Mucosa of descending colon (tissue), 3 donors: Measurements from ENCODE around the gene ATP1A4. TPM values are rescaled to one million over a fixed set of nuclear protein-coding genes. Genes with fewer than 3 reads are reported as not detected.

Experiments used
- ATAC-seq: fragments of 200-7000 bp; cut with Tn5 transposase; one replicate; pipeline ENCODE4 v1.9.1; 2020; ENCODE audit warnings: mild to moderate bottlenecking, moderate library complexity
- DNase-seq, 3 donors: peaks; one replicate each; pipeline ENCODE4 v3.0.0-alpha.2; 2020
- H3K36me3 ChIP-seq: fragments of 200-600 bp; one replicate; pipeline ENCODE4 v1.8.0; 2021; ENCODE audit warnings: low read depth, mild to moderate bottlenecking
- H3K4me1 ChIP-seq: fragments of 200-600 bp; one replicate; pipeline ENCODE4 v1.8.0; 2021; ENCODE audit warnings: low read depth, mild to moderate bottlenecking
- H3K4me3 ChIP-seq: fragments of 200-600 bp; one replicate; pipeline ENCODE4 v1.8.0; 2021; ENCODE audit warnings: mild to moderate bottlenecking
- H3K9me3 ChIP-seq: fragments of 200-600 bp; one replicate; pipeline ENCODE4 v1.8.0; 2021; ENCODE audit warnings: mild to moderate bottlenecking
- CTCF ChIP-seq: fragments of 200-600 bp; IDR thresholded peaks from one replicate; pipeline ENCODE4 v1.8.0; 2022; ENCODE audit warnings: antibody characterized with exemption, mild to moderate bottlenecking
- intact Hi-C, 2 donors: fragments of 100-400 bp; cut with DNase I in 1 of 2; cut with micrococcal nuclease in 1 of 2; formaldehyde crosslinking; loops; one replicate each; pipeline versions ENCODE4 v1.11.0 to v1.11.1; 2022; cut with DNase I, micrococcal nuclease
- total RNA-seq, 3 donors: library from RNA; stranded (reverse); fragmentation: NEBNext Ultra II Directional in 2 of 3; extraction: Animal tissue kit (Norgen Biotek cat#: 25700) in 2 of 3; gene quantifications; one replicate each; pipeline versions ENCODE4 v1.2.1 to v1.2.4, GENCODE V29; 2021 to 2023
- donor health status: DM: no; HTN: no; CAD: no; lungs with moderate emphysema.
- donor health status: DM: no; HTN: no; CAD: no.
- donor health status: DM: no; HTN: yes; CAD: no.

The ATP1A4 gene
- total RNA-seq, 3 donors from 2014 or later = 0.16 TPM; not detected in 2

GRCh38 chr1:160221089-160221488 lies 69.7 kb downstream of the ATP1A4 start:
- no peak for DNase-seq
- TF ChIP-seq CTCF = no peak
- intact Hi-C loops = no loop called here
- peaks cover 4% of the 10 kb centered on the region for H3K36me3 ChIP-seq
- no peak overlapping the region for H3K4me3 ChIP-seq
- H3K4me1 ChIP-seq = no peaks in the 10 kb centered on the region
- H3K9me3 ChIP-seq = no peaks in the 10 kb centered on the region
- ATAC-seq = no peak

GRCh38 chr1:160222546-160222945 lies 71.1 kb downstream of the ATP1A4 start:
- Histone ChIP-seq H3K4me1 (no peaks in the 10 kb centered on the region), H3K9me3 (no peaks in the 10 kb centered on the region), H3K4me3 (no peak overlapping the region), H3K36me3 (peaks cover 8% of the 10 kb centered on the region)
- ATAC-seq = no peak
- intact Hi-C loops = no loop called here
- no peak for DNase-seq
- TF ChIP-seq CTCF = no peak

- intact Hi-C loops = no loop called here
- peaks cover 12% of the 10 kb centered on the region for H3K36me3 ChIP-seq
- H3K4me3 ChIP-seq = no peak overlapping the region
- no peaks in the 10 kb centered on the region for H3K4me1 ChIP-seq
- no peak for TF ChIP-seq CTCF
- no peaks in the 10 kb centered on the region for H3K9me3 ChIP-seq
- ATAC-seq (no peak), DNase-seq (no peak)
Observed at GRCh38 chr1:160224606-160225005, 73.2 kb downstream of the ATP1A4 start.

- ATAC-seq (no peak), DNase-seq (no peak)
- H3K9me3 ChIP-seq = no peaks in the 10 kb centered on the region
- TF ChIP-seq CTCF = no peak
- intact Hi-C loops = no loop called here
- H3K4me3 ChIP-seq = no peak overlapping the region
- H3K36me3 ChIP-seq = peaks cover 12% of the 10 kb centered on the region
- H3K4me1 ChIP-seq = no peaks in the 10 kb centered on the region
Observed at GRCh38 chr1:160225345-160225744, 73.9 kb downstream of the ATP1A4 start.

- ATAC-seq (no peak), DNase-seq (no peak)
- Histone ChIP-seq H3K9me3 (no peaks in the 10 kb centered on the region), H3K4me1 (no peaks in the 10 kb centered on the region), H3K4me3 (no peak overlapping the region), H3K36me3 (peaks cover 12% of the 10 kb centered on the region)
- intact Hi-C loops = no loop called here
- TF ChIP-seq CTCF = no peak
Observed at GRCh38 chr1:160226623-160227022, 75.2 kb downstream of the ATP1A4 start.

- Histone ChIP-seq H3K9me3 (no peaks in the 10 kb centered on the region), H3K4me1 (no peaks in the 10 kb centered on the region), H3K4me3 (no peak overlapping the region), H3K36me3 (peaks cover 12% of the 10 kb centered on the region)
- intact Hi-C loops = no loop called here
- ATAC-seq = no peak
- DNase-seq = no peak
- no peak for TF ChIP-seq CTCF
Observed at GRCh38 chr1:160227034-160227433, 75.6 kb downstream of the ATP1A4 start.
